Left renal pelvis (tissue), 4 donors: ENCODE results near the gene ITGAL. TPM values are rescaled to one million over a fixed set of nuclear protein-coding genes. Genes with fewer than 3 reads are reported as not detected.
"Not testable (repeated sequence)": the region's sequence is repeated elsewhere in the genome, so short reads cannot be mapped to it uniquely, and the experiment has no call there.

ENCODE experiments used
- DNase-seq, 4 donors: peaks; one replicate each; pipeline ENCODE4 v3.0.0-alpha.2; 2013; ENCODE audit warnings: low read depth in 4 of 4, low spot score in 3 of 4
- polyA plus RNA-seq, 4 donors: library from polyadenylated mRNA; unstranded; fragments of 120-200 nt; gene quantifications; one replicate each; pipeline ENCODE4 v1.2.1, GENCODE V29; 2013; ENCODE audit not compliant: insufficient read length in 4 of 4

ITGAL gene
- polyA plus RNA-seq, 4 donors, result 1.4 to 2.5 (median 2.1) TPM

DNA sequence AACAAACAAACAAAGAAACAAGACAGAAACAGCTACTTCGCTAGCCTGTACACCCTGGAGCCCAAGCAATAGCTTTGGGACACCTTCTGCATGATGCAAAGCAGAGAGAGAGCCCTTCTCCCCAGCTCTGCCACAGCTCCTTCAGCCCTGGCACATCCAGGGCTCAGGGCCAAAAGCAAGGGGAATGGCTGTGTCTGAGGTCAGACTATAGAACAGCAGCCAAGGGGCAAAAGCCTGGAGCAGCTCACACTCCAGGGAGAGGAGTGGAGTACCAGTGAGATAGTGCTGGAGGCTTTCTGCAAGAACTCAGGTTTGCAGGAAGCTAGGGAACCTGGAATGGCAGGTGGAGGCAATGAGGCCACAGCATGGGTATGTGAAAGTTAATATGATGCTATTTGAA lies 15.3 kb upstream of the ITGAL start:
- DNase-seq, result no peak

DNA sequence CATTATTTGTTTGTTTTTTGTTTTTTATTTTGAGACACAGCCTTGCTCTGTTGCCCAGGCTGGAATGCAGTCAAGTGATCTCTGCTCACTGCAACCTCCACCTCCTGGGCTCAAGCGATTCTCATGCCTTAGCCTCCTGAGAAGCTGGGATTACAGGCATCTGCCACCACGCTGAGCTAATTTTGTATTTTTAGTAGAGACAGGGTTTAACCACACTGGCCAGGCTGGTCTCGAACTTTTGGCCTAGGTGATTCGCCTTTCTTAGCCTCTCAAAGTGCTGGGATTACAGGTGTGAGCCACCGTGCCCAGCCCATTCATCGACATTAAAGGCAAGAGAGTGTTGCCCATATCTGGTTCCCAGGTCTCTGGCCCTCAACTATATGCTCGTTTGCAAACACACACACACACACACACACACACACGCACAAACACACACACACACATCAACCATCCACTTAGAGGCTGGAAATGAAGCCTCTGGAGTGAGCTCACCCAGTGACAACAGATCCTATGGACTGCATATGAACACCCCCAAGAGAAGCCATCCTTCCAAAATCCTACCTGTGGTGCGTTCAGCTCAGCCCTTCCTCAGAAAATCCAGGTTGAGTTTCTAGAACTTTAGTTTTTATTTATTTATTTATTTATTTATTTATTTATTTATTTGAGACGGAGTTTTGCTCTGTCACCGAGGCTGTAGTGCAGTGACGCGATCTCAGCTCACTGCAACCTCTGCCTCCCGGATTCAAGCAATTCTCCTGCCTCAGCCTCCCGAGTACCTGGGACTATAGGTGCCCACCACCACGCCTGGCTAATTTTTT lies 14.6 kb upstream of the ITGAL start:
- DNase-seq, result no peak

DNA sequence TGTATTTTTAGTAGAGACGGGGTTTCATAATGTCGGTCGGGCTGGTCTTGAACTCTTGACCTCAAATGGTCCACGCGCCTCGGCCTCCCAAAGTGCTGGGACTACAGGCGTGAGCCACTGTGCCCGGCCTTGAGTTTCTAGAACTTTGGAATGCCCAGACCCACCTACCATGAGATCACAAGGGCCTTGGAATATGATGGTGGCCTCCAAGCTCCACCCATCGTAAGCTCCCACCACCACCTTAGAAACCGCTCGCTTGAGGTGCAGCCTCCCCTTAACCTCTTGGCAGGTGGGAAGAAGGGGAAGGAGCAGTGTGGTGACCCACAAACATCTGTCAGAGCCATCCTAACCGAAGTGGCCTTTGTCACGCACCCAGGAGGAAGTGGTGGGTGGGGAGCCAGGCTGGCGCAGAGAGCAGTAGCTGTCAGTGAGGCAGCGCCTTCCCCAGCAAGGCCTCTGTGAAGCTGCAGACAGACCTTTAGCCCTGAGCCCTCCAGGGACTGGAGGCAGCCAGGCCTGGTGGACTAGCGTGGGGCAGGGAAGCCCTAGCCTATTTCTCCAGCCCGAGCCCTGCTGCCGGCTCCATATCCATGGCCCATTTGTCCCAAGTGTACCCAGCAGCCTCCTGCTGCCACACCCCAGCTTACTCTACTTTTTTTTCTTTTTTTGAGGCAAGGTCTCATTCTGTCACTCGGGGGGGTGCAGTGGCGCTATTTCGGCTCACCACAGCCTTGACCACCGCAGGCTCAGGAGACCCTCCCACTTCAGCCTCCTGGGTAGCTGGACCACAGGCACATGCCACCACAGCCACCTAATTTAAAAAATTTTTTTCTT lies 13.8 kb upstream of the ITGAL start:
- no peak for DNase-seq

DNA sequence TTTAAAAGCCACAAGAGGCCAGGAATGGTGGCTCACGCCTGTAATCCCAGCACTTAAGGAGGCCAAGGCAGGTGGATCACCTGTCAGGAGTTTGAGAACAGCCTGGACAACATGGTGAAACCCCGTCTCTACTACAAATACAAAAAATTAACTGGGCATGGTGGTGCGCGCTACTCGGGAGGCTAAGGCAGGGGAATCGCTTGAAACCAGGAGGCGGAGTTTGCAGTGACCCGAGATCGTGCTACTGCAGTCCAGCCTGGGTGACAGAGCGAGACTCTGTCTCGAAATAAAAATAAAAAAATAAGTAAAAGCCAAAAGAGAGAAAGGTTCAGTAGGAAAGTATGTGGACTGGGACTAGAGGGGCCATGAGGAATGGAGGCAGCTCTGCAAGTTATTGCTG lies 13.1 kb upstream of the ITGAL start:
- DNase-seq, result no peak

DNA sequence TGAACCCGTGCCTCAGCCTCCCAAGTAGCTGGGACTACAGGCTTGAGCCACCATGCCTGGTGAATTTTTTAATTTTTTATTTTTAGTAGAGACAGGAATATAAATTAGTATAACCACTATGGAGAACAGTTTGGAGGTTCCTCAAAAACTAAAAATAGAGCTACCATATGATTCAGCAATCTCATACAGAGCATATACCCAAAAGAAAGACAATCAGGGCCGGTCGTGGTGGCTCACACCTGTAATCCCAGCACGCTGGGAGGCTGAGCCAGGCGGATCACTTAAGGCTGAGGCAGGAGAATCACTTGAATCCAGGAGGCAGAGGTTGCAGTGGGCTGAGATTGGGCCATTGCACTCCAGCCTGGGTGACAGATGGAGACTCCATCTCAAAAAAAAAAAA lies 11.1 kb upstream of the ITGAL start:
- DNase-seq, result not testable (repeated sequence)

DNA sequence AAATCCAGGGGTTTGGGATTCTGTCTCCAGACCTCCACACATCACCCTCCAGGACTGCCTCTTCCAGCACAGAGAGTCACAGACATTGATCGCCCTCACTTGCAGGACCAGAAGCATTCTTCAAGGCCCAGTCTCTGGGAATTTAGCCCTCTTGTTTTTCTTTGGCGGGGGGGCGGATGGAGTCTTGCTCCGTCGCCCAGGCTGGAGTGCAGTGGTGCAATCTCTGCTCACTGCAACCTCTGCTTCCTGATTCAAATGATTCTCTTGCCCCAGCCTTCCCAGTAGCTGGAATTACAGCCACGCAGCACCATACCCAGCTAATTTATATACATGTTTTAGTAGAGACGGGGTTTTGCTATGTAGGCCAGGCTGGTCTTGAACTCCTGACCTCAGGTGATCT lies 8.5 kb upstream of the ITGAL start:
- DNase-seq, result no peak

DNA sequence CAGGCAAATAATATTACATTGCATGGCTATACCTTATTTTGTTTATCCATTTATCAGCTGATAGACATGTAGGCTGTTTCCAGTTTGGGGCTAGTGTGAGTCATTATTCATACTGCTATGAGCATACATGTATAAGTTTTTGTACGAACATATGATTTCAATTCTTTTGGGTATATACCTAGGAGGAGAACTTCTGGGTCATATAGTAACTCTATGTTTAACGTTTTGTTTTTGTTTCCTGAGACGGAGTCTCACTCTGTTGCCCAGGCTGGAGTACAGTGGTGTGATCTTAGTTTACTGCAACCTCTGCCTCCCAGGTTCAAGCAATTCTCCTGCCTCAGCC lies 2.4 kb upstream of the ITGAL start:
- DNase-seq, result no peak

DNA sequence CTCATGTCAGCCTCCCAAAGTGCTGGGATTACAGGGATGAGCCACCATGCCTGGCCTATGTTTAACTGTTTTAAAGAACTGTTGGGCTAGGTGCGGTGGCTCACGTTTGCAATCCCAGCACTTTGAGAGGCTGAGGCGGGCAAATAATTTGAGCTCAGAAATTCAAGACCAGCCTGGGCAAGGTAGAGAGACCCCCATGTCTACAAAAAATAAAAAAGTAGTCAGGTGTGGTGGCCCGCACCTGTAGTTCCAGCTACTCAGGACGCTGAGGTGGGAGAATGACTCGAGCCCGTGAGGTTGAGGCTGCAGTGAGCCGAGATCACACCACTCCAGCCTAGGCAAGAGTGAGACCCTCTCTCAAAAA lies 1.9 kb upstream of the ITGAL start:
- no peak for DNase-seq

DNA sequence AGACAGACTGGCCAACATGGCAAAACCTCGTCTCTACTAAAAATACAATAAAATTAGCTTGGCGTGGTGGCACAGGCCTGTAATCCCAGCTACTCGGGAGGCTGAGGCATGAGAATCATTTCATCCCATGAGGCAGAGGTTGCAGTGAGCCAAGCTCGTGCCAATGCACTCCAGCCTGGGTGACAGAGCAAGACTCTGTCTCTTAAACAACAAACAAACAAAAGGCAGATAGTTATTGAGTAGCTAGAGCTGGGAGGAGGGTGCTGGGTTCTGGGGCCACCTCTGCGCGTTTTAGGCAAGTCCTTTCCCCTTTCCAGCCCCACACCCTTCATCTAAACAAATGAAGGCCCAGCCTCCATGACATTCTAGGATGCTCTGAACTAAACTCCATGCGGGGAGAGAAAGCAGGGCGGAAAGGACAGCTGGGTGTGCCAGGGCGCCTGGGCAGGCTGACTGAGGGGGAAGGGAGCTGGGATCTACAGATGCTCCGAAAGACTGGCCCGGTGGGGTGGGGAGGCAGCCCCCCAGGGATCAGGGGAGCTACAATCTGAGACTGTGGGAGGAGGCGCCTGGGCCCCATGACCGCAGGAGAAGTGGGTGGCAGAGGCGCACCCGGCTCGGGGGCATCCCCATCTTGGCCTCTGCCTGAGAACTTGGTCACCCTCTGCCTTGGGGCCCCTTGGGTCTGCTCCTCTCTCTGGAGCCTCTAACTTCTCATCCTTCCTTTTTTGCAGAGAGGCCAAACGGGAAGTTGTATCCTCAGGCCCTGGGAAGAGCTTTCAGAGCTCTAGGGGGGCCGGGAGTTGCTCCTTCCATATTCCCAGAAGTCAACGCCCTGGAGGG lies 910 bp downstream of the ITGAL start:
- DNase-seq, result no peak

DNA sequence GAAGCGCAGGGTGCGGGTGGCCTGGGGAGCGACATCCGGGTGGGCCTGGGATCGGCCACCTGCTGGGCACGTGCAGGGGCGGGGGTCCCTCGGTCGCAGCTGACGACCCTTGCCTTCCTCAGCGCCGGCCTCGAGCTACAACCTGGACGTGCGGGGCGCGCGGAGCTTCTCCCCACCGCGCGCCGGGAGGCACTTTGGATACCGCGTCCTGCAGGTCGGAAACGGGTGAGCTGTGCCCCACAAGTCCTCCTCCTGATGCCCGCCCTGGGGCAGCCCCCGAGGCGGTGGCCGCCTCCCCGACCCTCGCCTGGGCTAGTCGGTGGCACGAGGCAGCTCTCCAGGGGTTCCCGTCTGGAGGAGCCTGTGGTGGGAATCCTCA lies 1.5 kb downstream of the ITGAL start:
- no peak for DNase-seq

DNA sequence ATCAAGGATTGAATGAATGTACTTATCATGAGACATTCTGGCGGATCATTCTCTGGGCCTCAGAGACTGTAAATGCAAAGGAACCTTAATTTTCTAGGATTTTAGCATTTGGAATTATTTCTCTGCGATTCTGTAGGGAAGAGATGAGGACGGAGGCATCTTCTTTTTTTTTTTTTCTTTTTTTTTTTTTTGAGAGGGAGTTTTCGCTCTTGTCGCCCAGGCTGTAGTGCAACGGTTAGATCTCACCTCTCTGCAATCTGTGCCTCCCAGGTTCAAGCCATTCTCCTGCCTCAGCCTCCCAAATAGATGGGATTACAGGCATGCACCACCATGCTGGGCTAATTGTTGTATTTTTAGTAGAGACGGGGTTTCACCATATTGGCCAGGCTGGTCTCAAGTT lies 2.1 kb downstream of the ITGAL start:
- DNase-seq, result no peak

DNA sequence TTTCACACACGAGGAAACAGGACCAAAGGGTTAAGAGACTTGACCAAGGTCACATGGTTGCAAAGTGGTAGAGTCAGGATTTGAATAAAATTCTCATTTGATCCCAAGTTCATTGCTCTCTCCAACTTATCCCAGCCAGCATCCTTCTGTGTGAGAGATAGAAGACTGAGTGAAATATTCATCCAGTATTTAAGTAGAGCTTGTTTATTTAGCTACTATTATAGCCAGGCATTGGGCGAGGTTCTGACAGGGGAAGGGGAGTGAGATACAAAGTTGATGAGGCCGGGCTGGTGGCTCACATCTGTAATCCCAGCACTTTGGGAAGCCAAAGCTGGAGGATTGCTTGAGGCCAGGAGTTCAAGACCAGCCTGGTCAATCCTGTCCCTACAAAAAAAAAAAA lies 4.4 kb downstream of the ITGAL start:
- DNase-seq, result no peak

DNA sequence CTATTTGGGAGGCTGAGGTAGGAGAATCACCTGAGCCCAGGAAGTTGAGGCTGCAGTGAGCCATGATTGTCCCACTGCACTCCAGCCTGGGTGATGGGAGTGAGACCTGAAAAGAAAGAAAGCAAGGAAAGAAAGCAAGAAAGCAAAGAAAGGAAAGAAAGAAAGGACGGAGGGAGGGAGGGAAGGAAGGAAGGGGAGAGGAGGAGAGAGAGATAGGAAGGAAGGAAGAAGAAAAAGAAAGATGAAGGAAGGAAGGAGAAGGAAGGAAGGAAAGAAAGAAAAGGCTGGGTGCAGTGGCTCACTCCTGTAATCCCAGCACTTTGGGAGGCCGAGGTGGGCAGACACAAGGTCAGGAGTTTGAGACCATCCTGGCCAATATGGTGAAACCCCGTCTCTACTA lies 5.2 kb downstream of the ITGAL start:
- not testable (repeated sequence) for DNase-seq

DNA sequence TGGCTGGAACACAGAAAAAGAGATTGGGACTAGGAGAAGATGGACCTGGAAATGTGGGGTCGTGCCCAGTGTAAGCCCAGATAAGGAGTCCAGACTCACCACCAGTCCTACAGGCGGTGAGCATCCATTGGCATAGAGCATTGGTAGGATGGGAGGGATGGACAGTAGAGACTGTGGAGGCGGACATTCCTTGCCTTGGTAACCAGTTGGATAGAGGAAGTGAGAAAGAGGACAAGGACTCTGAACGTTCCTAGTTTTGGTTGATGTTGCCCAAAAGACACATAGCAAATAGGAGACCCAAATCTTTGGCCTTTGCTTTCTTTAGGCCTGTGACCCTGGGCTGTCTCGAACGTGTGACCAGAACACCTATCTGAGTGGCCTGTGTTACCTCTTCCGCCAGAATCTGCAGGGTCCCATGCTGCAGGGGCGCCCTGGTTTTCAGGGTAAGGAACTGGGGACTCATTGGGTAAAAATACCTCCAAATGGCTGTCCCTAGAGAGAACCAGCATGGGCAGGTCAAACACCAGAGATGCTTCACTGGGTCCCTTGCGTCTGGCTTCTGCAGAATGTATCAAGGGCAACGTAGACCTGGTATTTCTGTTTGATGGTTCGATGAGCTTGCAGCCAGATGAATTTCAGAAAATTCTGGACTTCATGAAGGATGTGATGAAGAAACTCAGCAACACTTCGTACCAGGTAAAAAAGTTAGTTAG lies 6.4 kb downstream of the ITGAL start:
- no peak for DNase-seq

DNA sequence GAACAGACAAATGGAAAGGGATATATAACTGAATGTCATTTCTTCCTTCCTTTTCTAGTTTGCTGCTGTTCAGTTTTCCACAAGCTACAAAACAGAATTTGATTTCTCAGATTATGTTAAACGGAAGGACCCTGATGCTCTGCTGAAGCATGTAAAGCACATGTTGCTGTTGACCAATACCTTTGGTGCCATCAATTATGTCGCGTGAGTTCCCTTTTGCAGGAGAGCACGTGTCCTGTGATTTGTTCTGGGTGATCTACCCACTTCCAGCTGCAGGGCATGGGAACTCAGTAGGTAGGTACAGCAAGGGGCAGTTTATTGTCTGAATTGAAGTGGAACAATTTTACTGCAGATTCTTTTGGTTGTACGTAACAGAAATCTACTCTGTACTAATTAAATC lies 8.8 kb downstream of the ITGAL start:
- no peak for DNase-seq

DNA sequence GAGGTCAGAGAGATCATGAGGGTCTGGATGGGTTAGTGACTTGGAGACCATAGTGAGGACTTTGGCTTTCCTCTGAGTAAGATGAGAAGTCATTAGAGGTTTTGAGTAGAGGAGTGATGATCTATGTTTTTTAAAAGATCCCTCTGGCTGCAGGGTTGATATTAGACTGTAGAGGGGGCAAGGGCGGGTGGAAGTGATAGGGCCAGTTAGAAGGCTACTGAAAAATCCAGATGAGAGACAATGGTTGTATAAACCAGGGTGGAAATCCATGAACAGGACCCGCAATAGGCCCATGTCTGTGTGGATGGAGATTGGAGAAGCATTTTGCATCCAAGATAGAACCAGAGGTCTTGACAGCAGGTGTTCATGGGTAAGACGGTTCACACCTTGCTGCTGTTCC lies 9.8 kb downstream of the ITGAL start:
- no peak for DNase-seq

DNA sequence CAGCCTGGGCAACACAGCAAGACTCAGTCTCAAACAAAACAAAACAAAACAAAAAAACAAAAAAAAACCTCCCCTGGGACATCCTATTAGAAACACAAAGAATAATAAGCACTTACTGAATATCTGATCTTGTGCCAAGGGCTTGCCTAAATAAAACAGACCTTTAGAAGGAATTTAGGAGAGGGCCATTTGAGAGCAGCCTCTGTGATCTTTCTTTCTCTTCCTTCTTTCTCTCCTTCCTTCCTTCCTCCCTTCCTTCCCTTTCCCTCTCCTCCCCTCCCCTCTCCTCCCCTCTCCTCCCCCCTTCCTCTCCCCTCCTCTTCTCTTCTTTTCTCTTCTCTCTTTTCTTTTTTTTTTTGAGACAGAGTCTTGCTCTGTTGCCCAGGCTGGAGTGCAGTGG lies 12.3 kb downstream of the ITGAL start:
- DNase-seq, result no peak

DNA sequence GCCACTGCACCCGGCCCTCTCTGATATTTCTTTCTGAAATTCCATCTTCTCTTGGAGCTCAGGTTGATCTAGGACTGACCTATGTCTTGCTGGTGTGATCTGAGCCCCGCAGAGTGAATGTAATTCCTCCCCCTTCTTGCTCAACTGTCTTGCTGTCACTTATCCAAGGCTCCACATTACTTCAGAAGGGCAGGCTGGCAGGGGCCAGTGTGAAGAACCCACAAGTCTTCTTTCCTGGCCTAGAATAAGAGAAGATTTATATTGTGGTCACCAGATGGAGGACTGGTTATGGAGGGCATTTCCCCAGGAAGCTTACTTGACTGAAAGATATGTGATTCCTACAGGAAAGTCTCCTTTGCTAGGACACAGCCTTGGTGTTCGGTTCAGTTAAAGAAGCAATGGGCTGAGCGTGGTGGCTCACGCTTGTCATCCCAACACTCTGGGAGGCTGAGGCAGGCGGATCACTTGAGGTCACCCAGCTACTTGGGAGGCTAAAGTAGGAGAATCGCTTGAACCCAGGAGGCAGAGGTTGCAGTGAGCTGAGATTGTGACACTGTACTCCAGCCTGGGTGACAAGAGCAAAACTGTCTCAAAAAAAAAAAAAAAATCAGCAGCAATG lies 13.4 kb downstream of the ITGAL start:
- DNase-seq, result no peak

DNA sequence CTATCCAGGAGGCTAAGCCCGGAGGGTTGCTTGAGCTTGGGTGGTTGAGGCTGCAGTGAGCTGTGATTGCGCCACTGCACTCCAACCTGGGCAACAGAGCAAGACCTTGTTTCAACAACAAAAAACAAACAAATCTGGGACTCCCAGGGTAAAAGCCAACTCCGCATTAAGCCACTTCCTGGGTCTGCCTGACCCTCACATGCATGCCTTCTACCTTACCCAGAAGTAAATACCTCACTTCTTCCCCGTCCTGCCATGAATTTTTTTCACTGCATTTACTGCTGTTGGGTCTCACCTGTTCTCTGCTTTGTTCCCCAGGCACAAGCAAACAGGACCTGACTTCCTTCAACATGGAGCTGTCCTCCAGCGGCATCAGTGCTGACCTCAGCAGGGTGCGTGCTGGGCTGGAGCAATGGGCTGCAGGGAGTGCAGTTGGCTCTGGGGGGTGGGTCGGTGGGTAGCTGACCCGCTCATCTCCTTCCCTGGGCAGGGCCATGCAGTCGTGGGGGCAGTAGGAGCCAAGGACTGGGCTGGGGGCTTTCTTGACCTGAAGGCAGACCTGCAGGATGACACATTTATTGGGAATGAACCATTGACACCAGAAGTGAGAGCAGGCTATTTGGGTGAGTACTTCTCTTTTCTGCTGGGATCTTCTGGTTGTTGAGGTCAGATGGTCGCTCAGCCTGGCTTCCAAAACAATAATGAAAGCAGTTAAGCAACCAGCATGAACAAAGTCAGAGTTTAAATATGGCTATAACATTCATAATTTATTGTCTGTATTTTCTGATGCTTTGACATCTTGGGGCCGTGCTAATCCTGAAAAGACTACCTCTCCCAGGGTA lies 16.4 kb downstream of the ITGAL start:
- no peak for DNase-seq
